AG04449 (cell line): ENCODE results near the gene BBS9.
"Not testable (repeated sequence)": the region's sequence is repeated elsewhere in the genome, so short reads cannot be mapped to it uniquely, and the experiment has no call there.

Experiments used
- CTCF ChIA-PET: fragments of 350-600 bp; formaldehyde crosslinking; extraction: SDS; loops from one replicate; lab custom pipeline; 2021; ENCODE audit warnings: antibody characterized with exemption; lab: Yijun Ruan, JAX
- POLR2A ChIA-PET: fragments of 400-600, 350-600 bp; formaldehyde crosslinking; extraction: SDS; loops from one replicate; lab custom pipeline; 2020; ENCODE audit warnings: antibody characterized with exemption, inconsistent platforms; lab: Yijun Ruan, JAX
- DNase-seq: peaks from one replicate; pipeline ENCODE4 v3.0.0-alpha.2; 2010; ENCODE audit warnings: low read depth, low spot score
- H3K4me3 ChIP-seq: 2 replicates; pipeline ENCODE4 v1.5.1; 2011; ENCODE audit warnings: low read depth, mild to moderate bottlenecking, control low read depth, low read length
- CTCF ChIP-seq: IDR thresholded peaks from one replicate; pipeline ENCODE4 v1.5.1; 2011; ENCODE audit warnings: mild to moderate bottlenecking, moderate library complexity, low read length, control low read depth, inconsistent platforms; ENCODE audit not compliant: insufficient read depth; ENCODE audit errors: missing control alignments

The BBS9 gene

GRCh38 chr7:33299425-33299824 is 170.1 kb downstream of the BBS9 start:
- ChIA-PET CTCF (no interaction called here), POLR2A (no interaction called here)
- no peak for TF ChIP-seq CTCF
- DNase-seq = no peak
- H3K4me3 ChIP-seq = no peak overlapping the region

- CTCF ChIA-PET = no interaction called here
Measured at GRCh38 chr7:33300131-33300530, 170.8 kb downstream of the BBS9 start.

GRCh38 chr7:33300742-33301141 is 171.4 kb downstream of the BBS9 start:
- ChIA-PET POLR2A (no interaction called here), CTCF (no interaction called here)
- no peak overlapping the region for H3K4me3 ChIP-seq
- no peak for TF ChIP-seq CTCF
- no peak for DNase-seq

More at GRCh38 chr7:33300131-33300530, 170.8 kb downstream of the BBS9 start:
- POLR2A ChIA-PET = no interaction called here
- no peak for DNase-seq
- TF ChIP-seq CTCF = no peak
- no peak overlapping the region for H3K4me3 ChIP-seq

- CTCF ChIA-PET = not testable (repeated sequence)
Measured at GRCh38 chr7:33303978-33304557, 174.7 kb downstream of the BBS9 start.

GRCh38 chr7:33307205-33307604 is 177.8 kb downstream of the BBS9 start:
- POLR2A ChIA-PET = no interaction called here
- no peak for DNase-seq
- CTCF ChIA-PET = no interaction called here
- H3K4me3 ChIP-seq = no peak overlapping the region
- no peak for TF ChIP-seq CTCF

More at GRCh38 chr7:33303978-33304557, 174.7 kb downstream of the BBS9 start:
- H3K4me3 ChIP-seq, POLR2A ChIA-PET, DNase-seq: not testable (repeated sequence)

- CTCF ChIA-PET = no interaction called here
- DNase-seq = no peak
- H3K4me3 ChIP-seq = no peak overlapping the region
- no peak for TF ChIP-seq CTCF
- POLR2A ChIA-PET = no interaction called here
Measured at GRCh38 chr7:33310546-33310945, 181.2 kb downstream of the BBS9 start.

GRCh38 chr7:33325754-33326484 is 196.6 kb downstream of the BBS9 start:
- POLR2A ChIA-PET = no interaction called here
- no peak for DNase-seq
- no peak for TF ChIP-seq CTCF
- CTCF ChIA-PET = interaction anchor here (1.3 kb wide), 1 partner anchor 582 kb away, joined by 3 read pairs; no protein-coding TSS in a partner anchor
- H3K4me3 ChIP-seq = no peak overlapping the region
